GM03348 (cell line): Measurements from ENCODE around the gene STEAP3.

Experiments used
- DNase-seq: peaks from one replicate; pipeline ENCODE4 v3.0.0; 2012; ENCODE audit warnings: low spot score

STEAP3 gene

GRCh38 chr2:119294671-119295070 lies 71.0 kb downstream of the STEAP3 start:
- DNase-seq = no peak

DNA sequence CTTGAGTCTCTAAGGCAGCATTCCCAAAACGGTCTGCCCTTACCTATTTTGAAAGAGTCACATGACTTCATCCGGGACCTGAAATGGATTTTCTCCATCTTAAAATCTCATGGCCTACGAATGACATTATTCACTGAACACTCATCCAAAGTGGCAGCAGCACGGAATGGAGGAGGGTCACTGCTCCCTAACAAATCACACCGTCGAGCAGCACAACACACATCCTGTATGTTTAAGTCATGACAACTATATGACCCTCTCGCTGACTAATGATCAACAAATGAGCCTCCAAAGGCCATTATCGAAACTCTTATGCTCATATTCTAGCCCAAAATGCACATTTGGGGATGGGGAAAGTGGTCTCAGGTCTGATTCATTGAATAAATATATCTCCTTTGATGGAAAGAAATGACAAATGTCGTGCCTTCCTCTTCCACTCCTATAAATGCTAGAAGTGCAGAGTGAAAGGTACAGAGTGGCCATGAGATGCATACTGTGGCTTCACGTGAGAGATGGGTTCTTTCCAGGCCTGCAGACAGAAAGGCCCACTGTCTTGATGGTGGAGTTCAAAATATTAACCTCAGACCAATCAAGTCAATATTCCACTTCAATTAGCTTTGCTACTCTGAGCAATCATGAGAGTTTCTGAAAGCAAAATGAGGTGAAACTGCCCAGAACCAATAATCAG lies 72.2 kb downstream of the STEAP3 start:
- DNase-seq = no peak

GRCh38 chr2:119301413-119301812 lies 77.8 kb downstream of the STEAP3 start:
- DNase-seq = no peak

DNA sequence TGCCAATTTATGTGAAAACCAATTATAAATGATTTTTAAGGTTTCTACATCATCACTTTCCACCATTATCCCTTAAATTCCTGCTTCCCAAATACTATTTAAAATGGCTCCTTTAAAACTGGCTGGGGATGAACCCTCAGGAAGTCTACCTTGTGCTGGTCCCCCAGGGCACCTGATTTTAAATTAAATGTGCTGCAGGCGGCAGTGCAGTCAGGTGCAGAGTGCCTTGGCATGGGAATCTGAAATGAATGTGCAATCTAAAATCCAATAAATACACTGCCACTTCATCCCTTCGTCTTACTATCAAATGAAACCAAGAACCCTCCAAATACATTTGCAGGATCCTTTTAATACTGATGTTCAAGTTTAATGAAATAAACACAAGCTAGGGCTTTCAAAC lies 81.2 kb downstream of the STEAP3 start:
- no peak for DNase-seq

- DNase-seq = no peak
These were observed 82.0 kb downstream of the STEAP3 start for GRCh38 chr2:119305497-119306195.

GRCh38 chr2:119306196-119306590 lies 82.6 kb downstream of the STEAP3 start:
- DNase-seq = no peak

- no peak for DNase-seq
These were observed 83.9 kb downstream of the STEAP3 start for GRCh38 chr2:119307419-119308140.

DNA sequence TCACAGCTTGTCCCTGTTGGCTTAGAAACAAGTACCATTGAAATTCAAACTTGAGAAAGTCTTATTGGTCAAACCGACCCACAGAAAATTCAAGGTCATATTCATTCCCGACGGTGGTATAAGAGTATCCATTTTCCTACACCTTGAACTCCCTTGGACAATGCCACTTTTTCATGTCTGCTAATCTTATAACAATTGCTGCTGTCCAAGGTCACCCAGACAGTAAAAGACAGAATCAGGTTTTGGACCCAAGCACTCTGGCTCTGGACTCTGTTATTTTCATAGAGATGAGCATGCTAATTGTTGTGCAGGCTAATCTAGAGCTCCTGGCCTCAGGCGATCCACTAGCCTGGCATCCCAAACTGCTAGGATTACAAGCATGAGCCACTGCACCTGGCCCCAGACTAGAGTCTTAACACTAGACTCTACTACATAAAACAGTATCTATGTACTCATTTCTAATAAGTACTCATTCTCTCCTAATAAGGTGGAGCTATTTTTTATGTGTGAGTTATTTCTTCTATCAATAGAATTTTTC lies 85.2 kb downstream of the STEAP3 start:
- no peak for DNase-seq

- no peak for DNase-seq
These were observed 87.7 kb downstream of the STEAP3 start for GRCh38 chr2:119311371-119311770.

DNA sequence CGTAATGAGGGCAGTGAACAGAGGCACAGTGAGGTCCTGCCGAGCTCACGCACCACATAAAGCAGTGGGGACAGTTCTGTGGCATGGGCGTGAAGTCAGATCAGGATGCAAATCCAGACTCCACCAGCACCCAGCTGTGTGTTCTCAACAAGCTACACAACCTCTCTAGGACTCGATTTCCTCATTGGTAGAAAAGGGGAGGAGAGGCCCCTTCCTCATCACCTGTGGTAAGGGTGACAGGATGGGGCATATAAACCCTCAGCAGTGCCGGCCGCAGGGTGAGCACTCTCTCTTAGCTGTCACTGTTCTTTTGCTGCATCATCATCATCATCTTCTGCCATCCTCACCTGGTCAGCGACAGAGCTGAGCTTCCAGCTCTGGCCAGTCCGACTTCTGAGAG lies 88.2 kb downstream of the STEAP3 start:
- no peak for DNase-seq
